Thymus (tissue), 11 donors: ENCODE data around the gene TMEM151A. TPM values are rescaled to one million over a fixed set of nuclear protein-coding genes. Genes with fewer than 3 reads are reported as not detected.

Experiments
- DNase-seq, 9 donors: peaks; one replicate each; pipeline ENCODE4 v3.0.0-alpha.2; 2013; ENCODE audit warnings: low spot score in 9 of 9, low read depth in 6 of 9, missing footprints in 1 of 9
- H3K27ac ChIP-seq, 2 donors: one replicate each; pipeline ENCODE4 v1.5.1; 2013; ENCODE audit warnings: control low read depth in 1 of 2, low read depth in 1 of 2, low read length in 1 of 2, mild to moderate bottlenecking in 1 of 2, moderate library complexity in 1 of 2
- H3K27me3 ChIP-seq, 2 donors: one replicate each; pipeline ENCODE4 v1.5.1; 2013; ENCODE audit warnings: low read length in 1 of 2; ENCODE audit not compliant: control insufficient read depth in 2 of 2, insufficient read depth in 1 of 2
- H3K36me3 ChIP-seq, 2 donors: one replicate each; pipeline ENCODE4 v1.5.1; 2013; ENCODE audit warnings: low read length in 1 of 2, mild to moderate bottlenecking in 1 of 2, moderate library complexity in 1 of 2; ENCODE audit not compliant: control insufficient read depth in 2 of 2, insufficient read depth in 2 of 2
- H3K4me1 ChIP-seq, 2 donors: one replicate each; pipeline ENCODE4 v1.5.1; 2013; ENCODE audit warnings: low read length in 2 of 2; ENCODE audit not compliant: control insufficient read depth in 2 of 2, insufficient read depth in 2 of 2
- H3K4me3 ChIP-seq, 2 donors: one replicate each; pipeline ENCODE4 v1.5.1; 2013; ENCODE audit warnings: low read length in 2 of 2, control low read depth in 1 of 2, mild to moderate bottlenecking in 1 of 2
- H3K9me3 ChIP-seq, 2 donors: one replicate each; pipeline ENCODE4 v1.5.1; 2013; ENCODE audit warnings: low read length in 1 of 2, mild to moderate bottlenecking in 1 of 2; ENCODE audit not compliant: control insufficient read depth in 2 of 2, insufficient read depth in 1 of 2
- WGBS: extraction: QIAGEN DNeasy Blood & Tissue Kit; methylation state at CpG from one replicate; pipeline ENCODE4 v1.1.7; 2013; 5-methylcytosine and 5-hydroxymethylcytosine counted together
- polyA plus RNA-seq: library from polyadenylated mRNA; stranded (reverse); fragments of 200-250 nt; gene quantifications from one replicate; pipeline ENCODE4 v1.2.3, GENCODE V29; 2013
- total RNA-seq: library from RNA; stranded (reverse); fragments of 120-200 nt; gene quantifications from one replicate; pipeline ENCODE4 v1.2.4, GENCODE V29; 2013
- donor health status: healthy.

The TMEM151A gene
- total and polyA plus RNA-seq, 2 donors = 0.02 TPM; not detected in 1

DNA sequence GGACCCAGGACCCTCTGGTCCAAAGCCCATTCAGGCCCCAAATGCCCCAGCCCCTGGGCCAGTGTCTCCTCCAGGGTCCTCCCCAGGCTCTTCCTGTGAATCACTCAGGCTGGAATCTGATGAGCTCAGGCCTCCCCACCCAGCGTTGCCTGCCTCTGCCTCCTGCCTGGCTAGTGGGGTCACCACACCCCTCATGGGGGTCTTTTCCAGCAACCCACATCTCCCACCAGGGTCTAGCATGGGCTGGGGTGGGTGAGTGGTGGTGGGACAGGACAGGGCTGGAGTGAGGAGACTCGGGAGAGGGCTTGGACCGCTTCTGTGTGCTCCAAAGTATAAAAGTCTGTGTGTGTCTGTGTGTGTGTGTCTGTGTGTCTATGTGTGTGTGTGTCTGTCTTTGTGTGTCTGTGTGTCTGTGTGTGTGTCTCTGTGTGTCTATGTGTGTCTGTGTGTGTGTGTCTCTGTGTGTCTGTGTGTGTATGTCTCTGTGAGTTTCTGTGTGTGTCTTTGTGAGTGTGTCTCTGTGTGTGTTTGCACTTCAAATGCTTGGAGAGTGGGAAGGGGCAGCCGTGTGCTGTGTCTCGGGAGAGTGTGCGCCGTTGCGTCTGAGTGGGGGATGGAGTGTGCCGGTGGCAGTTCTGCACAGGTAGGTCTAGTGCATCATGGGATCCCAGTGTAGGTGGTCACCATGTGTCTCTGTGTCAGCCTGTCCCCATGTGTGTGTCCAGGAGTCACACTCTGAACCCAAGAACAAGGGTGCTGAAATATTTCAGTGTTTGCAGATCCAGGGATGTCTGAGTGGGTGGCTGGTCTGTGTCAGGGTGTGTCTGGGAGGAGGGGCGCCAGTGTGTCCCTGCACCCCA lies 35.7 kb downstream of the TMEM151A start:
- H3K4me3 ChIP-seq = no peak overlapping the region
- peaks cover 38 to 59% of the 10 kb centered on the region in 2 donors for H3K4me1 ChIP-seq
- H3K27me3 ChIP-seq = peaks cover 0 to 4% of the 10 kb centered on the region in 2 donors
- DNase-seq = no peak
- peak overlapping the region; percentile 56 to 89 for H3K27ac ChIP-seq
- no peaks in the 10 kb centered on the region for H3K36me3 ChIP-seq
- 95% methylated on average over 10 of the region's 10 CpGs for WGBS
- H3K9me3 ChIP-seq = peaks cover 0 to 19% of the 10 kb centered on the region in 2 donors

DNA sequence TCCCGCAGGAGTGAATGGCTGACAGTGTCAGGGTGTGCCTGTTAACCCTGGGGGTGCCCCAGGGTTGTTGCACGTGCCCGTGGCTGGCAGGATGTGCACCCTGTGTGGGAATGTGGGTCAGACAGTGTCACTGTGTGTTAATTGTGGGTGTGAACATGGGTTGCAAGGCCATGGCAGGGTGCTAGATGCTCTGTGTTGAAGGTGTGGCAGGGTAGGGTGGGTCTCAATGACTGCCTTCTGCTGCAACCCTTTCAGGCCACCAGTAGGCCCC lies 36.3 kb downstream of the TMEM151A start:
- WGBS = 69% methylated on average over 3 of the region's 3 CpGs
- H3K27me3 ChIP-seq = peaks cover 0 to 4% of the 10 kb centered on the region in 2 donors
- H3K4me3 ChIP-seq = no peak overlapping the region
- no peaks in the 10 kb centered on the region for H3K36me3 ChIP-seq
- peak overlapping the region; percentile 38 to 89 for H3K27ac ChIP-seq
- H3K9me3 ChIP-seq = peaks cover 0 to 16% of the 10 kb centered on the region in 2 donors
- DNase-seq = peak in 1 of 9 donors; percentile 43
- H3K4me1 ChIP-seq = peaks cover 38 to 54% of the 10 kb centered on the region in 2 donors

DNA sequence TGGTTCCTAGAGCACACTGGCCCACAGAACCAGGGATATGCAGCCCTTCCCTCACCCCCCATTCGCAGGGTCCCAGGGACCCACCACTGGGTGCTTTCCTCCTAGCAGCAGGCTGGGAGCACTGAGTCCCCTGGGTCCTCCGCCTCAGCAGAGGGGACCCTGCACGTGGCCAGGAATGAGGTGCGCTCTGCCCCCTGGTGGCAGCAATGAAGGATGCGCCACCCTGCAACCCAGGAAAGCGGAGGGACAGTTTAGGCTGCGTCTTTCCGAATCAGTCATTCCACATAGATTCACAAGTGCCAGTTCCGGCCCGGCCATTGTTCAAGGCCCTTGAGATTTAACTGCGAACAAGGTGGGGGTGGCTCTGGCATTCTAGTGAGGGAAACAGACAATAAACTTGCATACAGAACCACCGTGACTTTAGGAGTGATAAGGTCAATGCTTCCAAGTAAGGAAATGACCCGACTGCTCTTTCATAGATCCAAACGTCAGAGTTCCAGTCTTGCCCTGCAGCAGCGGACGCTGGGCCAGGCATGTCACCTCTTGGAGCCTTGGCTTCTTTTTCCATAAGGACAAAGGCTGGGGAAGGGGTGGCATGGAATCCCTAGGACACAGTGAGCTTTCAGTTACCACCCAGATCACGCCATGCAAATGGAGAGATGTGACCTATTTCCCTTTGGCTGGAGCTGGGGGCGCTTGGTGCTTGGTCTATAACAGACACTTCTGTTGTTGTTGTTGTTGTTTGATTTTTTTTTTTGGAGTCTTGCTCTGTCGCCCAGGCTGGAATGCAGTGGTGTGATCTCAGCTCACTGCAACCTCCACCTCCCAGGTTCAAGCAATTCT lies 36.8 kb downstream of the TMEM151A start:
- Histone ChIP-seq H3K4me1 (peaks cover 38 to 52% of the 10 kb centered on the region in 2 donors), H3K36me3 (no peaks in the 10 kb centered on the region), H3K27me3 (peaks cover 0 to 6% of the 10 kb centered on the region in 2 donors), H3K27ac (peak overlapping the region; percentile 38 to 89), H3K4me3 (peak overlapping the region in 1 of 2 donors; percentile 1), H3K9me3 (peaks cover 0 to 16% of the 10 kb centered on the region in 2 donors)
- WGBS = 17% methylated on average over 19 of the region's 19 CpGs
- DNase-seq = peak in 7 of 9 donors; percentile 69 to 93 (median 84)

DNA sequence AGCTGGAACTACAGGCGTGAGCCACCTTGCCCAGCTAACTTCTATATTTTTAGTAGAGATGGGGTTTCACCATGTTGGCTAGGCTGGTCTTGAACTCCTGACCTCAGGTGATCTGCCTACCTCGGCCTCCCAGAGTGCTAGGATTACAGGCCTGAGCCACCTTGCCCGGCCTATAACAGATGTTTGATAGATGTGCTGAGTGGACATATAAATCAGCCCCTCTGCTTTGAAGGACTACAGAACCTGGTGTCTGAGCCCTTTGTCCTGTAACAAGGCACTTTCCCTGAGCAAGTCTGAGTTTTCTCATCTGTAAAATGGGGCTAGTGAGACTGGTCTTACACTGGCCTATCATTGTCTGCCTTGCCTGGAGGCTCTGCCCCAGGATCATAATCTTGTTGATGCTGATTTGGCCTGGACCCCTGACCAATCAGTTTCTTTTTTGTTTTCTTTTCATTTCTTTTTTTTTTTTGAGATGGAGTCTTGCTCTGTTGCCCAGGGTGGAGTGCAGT lies 37.5 kb downstream of the TMEM151A start:
- Histone ChIP-seq H3K4me1 (peaks cover 38 to 50% of the 10 kb centered on the region in 2 donors), H3K4me3 (no peak overlapping the region), H3K9me3 (peaks cover 0 to 16% of the 10 kb centered on the region in 2 donors), H3K27ac (no peak overlapping the region), H3K36me3 (no peaks in the 10 kb centered on the region), H3K27me3 (peaks cover 0 to 10% of the 10 kb centered on the region in 2 donors)
- no peak for DNase-seq
- WGBS = over 99% methylated on average over 3 of the region's 3 CpGs

DNA sequence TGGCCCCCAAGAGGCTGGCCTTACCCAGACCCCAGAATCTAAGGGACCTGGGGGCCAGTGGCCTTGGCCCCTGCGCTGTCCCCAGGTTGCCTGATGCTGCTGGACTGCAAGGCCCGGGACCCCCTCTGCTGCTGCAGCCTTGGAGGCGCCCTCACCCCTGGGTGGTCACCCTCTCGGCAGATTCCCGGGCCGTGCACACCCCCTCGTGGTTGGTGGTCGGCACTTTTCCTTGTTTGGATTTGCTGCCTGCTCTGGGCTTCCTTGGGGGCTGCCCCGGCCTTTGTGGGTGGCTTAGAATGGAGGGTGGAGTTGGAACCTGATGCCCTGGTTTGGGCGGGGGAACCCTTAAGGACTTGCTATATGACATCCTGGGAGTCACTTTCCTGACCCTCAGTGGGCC lies 39.2 kb downstream of the TMEM151A start:
- Histone ChIP-seq H3K4me1 (peaks cover 29 to 33% of the 10 kb centered on the region in 2 donors), H3K27ac (no peak overlapping the region), H3K9me3 (peaks cover 0 to 6% of the 10 kb centered on the region in 2 donors), H3K4me3 (no peak overlapping the region), H3K36me3 (no peaks in the 10 kb centered on the region), H3K27me3 (peaks cover 5 to 27% of the 10 kb centered on the region in 2 donors)
- WGBS = 82% methylated on average over 10 of the region's 10 CpGs
- DNase-seq = no peak

DNA sequence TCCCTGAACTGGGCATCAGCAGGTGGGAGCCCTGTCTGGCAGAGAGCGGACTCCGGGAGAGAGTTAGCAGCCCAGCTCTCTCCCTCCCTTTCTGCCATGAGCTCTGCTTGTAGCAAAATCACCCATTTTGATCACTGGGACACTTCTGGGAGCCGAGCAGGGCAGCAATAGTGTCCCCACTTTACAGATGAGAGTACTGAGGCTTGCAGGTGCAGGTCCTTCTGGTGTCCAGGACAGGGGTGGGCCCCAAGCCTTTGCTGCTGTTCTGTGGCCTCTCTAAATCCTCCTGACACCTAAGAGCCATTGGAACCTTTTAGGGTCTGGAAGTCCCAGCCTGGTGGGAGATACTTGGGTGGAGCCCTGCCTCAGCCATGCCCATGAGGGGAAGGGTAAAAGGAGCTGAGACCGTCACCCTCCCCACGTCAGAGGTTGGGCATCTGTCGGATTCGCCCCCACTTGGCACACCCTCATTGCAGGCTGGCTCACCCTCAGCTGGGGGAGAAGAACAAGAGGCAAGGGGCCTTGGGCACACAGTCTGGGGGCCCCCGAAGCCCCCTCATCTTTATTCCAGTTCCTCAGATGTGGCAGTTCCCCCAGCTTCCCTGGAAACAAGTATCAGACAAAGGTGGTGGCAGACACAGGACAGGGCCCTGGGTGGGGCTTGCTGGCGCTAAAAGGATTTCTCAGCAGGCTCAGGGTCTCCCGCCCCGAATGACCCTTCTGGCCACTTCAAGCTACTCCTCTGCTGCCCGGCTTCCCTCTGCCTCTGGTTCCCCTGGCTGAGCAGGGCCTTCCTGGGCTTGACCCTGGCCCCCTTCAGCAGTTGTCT lies 40.1 kb downstream of the TMEM151A start:
- Histone ChIP-seq H3K4me3 (no peak overlapping the region), H3K27ac (no peak overlapping the region), H3K36me3 (peaks cover 0 to 2% of the 10 kb centered on the region in 2 donors), H3K9me3 (peaks cover 0 to 4% of the 10 kb centered on the region in 2 donors), H3K4me1 (peaks cover 31 to 33% of the 10 kb centered on the region in 2 donors), H3K27me3 (peaks cover 5 to 35% of the 10 kb centered on the region in 2 donors)
- 95% methylated on average over 12 of the region's 12 CpGs for WGBS
- no peak for DNase-seq

DNA sequence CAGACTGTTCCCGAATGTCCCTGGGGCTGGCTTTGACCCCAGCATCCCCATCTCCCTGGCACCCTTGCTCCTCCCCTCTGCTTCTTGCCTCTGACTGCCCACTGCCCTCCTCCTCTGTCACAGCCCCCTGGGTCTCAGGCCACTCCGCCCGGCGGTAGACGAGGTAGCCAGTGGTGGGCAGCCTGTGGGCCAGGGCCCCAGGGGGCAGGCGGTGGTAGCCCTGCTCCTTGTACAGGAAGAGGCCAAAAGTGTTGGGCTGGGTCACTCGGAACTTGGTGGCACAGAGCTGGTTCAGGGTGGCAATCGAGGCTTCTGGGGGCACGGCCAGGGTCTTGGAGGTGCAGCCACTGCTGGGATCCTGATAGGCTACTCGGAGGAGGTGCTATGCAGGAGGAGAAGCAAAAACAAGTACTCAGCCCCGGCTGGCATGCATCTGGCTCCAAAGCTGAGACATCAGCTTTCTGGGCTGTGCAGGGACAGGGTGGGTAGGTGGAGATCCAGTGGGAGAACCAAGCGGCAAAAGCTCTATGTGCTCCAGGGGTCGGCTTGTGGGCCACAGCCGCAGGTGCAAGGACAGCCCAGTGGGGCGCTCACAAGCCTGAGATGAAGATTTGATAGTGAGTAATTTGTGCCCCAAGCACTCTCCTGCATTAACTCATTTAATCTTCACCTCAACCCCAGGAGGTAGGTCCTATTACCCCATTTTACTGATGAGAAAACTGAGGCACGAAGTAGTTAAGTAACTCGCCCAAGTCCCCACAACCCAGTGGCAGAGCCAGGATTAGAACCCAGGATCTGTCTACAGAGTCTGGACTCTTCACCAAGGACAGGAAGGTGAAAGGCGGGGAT lies 40.9 kb downstream of the TMEM151A start:
- no peak for DNase-seq
- H3K4me1 ChIP-seq = peaks cover 23 to 33% of the 10 kb centered on the region in 2 donors
- peaks cover 6 to 11% of the 10 kb centered on the region in 2 donors for H3K36me3 ChIP-seq
- H3K4me3 ChIP-seq = no peak overlapping the region
- peaks cover 5 to 40% of the 10 kb centered on the region in 2 donors for H3K27me3 ChIP-seq
- H3K27ac ChIP-seq = no peak overlapping the region
- 92% methylated on average over 18 of the region's 18 CpGs for WGBS
- peaks cover 0 to 4% of the 10 kb centered on the region in 2 donors for H3K9me3 ChIP-seq
